Adrenal gland (tissue), 12 donors: ENCODE data around the gene TFAP2E. TPM values are rescaled to one million over a fixed set of nuclear protein-coding genes. Genes with fewer than 3 reads are reported as not detected.

ENCODE experiments used
- DNase-seq, 7 donors: peaks; one replicate each; pipeline ENCODE4 v3.0.0-alpha.2; 2019 to 2020
- H3K27ac ChIP-seq, 5 donors: fragments of 200-600 bp; sonication (generic) in 4 of 5; 1 replicate in 3 of 5; 2 replicates in 2 of 5; pipeline versions ENCODE4 v1.5.1 to v1.8.0; 2016 to 2020; ENCODE audit warnings: mild to moderate bottlenecking in 1 of 5
- H3K27me3 ChIP-seq: fragments of 200-600 bp; 2 replicates; pipeline ENCODE4 v1.8.0; 2021
- H3K36me3 ChIP-seq, 2 donors: fragments of 200-600 bp; replicated peaks in 1 of 2; 1 replicate in 1 of 2; 2 replicates in 1 of 2; pipeline versions ENCODE4 v1.5.1 to v1.8.0; 2018 to 2022
- H3K4me1 ChIP-seq, 2 donors: fragments of 200-600 bp; replicated peaks in 1 of 2; 1 replicate in 1 of 2; 2 replicates in 1 of 2; pipeline versions ENCODE4 v1.5.1 to v1.8.0; 2018 to 2021
- H3K4me3 ChIP-seq, 4 donors: fragments of 200-600 bp; sonication (generic) in 3 of 4; one replicate each; pipeline ENCODE4 v1.5.1; 2016 to 2018
- H3K9me3 ChIP-seq, 3 donors: fragments of 200-600 bp; sonication (generic) in 1 of 3; replicated peaks in 1 of 3; 1 replicate in 2 of 3; 2 replicates in 1 of 3; pipeline versions ENCODE4 v1.5.1 to v1.8.0; 2016 to 2021
- CTCF ChIP-seq, 6 experiments: fragments of 450-650 bp in 4 of 6; fragments of 200-600 bp in 2 of 6; sonication (generic) in 1 of 6; IDR thresholded peaks; 1 replicate in 5 of 6; 2 replicates in 1 of 6; pipeline versions ENCODE4 v1.5.1 to v1.8.0; 2016 to 2021; ENCODE audit warnings: antibody characterized with exemption in 6 of 6, mild to moderate bottlenecking in 2 of 6, moderate library complexity in 1 of 6
- POLR2A ChIP-seq, 2 donors: fragments of 450-650 bp; IDR thresholded peaks; one replicate each; pipeline ENCODE4 v1.6.1; 2017; ENCODE audit warnings: antibody characterized with exemption in 2 of 2, mild to moderate bottlenecking in 2 of 2, moderate library complexity in 1 of 2
- WGBS, 4 donors: extraction: QIAGEN DNeasy Blood & Tissue Kit in 2 of 4; methylation state at CpG; one replicate each; pipeline versions ENCODE4 v1.1.5 to v1.1.7; 2013 to 2017; 5-methylcytosine and 5-hydroxymethylcytosine counted together
- intact Hi-C, 2 donors: fragments of 100-400 bp; cut with DNase I; formaldehyde crosslinking; loops; one replicate each; pipeline versions ENCODE4 v1.14.1 to v1.15.0; 2022 to 2023
- polyA plus RNA-seq, 3 donors: library from polyadenylated mRNA; stranded (reverse); fragments of 200-250 nt in 2 of 3; fragments of 350-450 nt in 1 of 3; fragmentation: Illumina TruSeq in 1 of 3; extraction: RNeasy Lipid Tissue Mini Kit (QIAGEN cat#74804) in 1 of 3; gene quantifications; one replicate each; pipeline ENCODE4 v1.2.3, GENCODE V29; 2013 to 2014
- total RNA-seq, 9 donors: library from RNA; depleted of rRNA in 4 of 9; stranded (reverse); fragments of >200 nt in 4 of 9; fragments of 120-200 nt in 1 of 9; fragmentation: NEBNext Ultra II Directional in 1 of 9; extraction: Animal tissue kit (Norgen Biotek cat#: 25700) in 1 of 9; gene quantifications; one replicate each; pipeline versions ENCODE4 v1.1.0 to v1.2.4, GENCODE V29; 2013 to 2023
- donor health status: healthy with polysubstance abuse.
- donor health status: Bipolar disorder and iron deficiency.
- donor health status: DM: yes; HTN: yes; CAD: no.
- donor health status: DM: no; HTN: no; CAD: no.
- donor health status: DM: no; HTN: no; CAD: no.
- donor health status: DM: yes; HTN: yes; CAD: no.

Gene TFAP2E
- total and polyA plus RNA-seq, 12 donors, result 0.21 to 2.1 (median 0.53) TPM; not detected in 4

GRCh38 chr1:35586808-35587207 lies 13.7 kb downstream of the TFAP2E start:
- H3K4me1 ChIP-seq, result no peaks in the 10 kb centered on the region
- no peaks in the 10 kb centered on the region for H3K36me3 ChIP-seq
- no peak overlapping the region for H3K27ac ChIP-seq
- no peaks in the 10 kb centered on the region for H3K9me3 ChIP-seq
- intact Hi-C loops, result no loop called here
- no peak overlapping the region for H3K4me3 ChIP-seq
- no peak for DNase-seq
- WGBS, 4 donors, result 87 to 93% (median 91%) methylated on average over 7 of the region's 7 CpGs
- no peak for TF ChIP-seq CTCF (IDR thresholded peaks at IDR 0.05)
- no peak for TF ChIP-seq POLR2A (IDR thresholded peaks at IDR 0.05)
- H3K27me3 ChIP-seq, result no peaks in the 10 kb centered on the region

- intact Hi-C loops, result no loop called here
- Histone ChIP-seq H3K9me3 (no peaks in the 10 kb centered on the region), H3K36me3 (no peaks in the 10 kb centered on the region), H3K4me3 (no peak overlapping the region), H3K27ac (no peak overlapping the region), H3K27me3 (no peaks in the 10 kb centered on the region), H3K4me1 (no peaks in the 10 kb centered on the region)
- DNase-seq, result no peak
- 81 to 95% (median 84%) methylated on average over 5 to 6 of the region's 6 CpGs for WGBS, 4 donors
- TF ChIP-seq POLR2A (IDR thresholded peaks at IDR 0.05) (no peak), CTCF (IDR thresholded peaks at IDR 0.05) (no peak)
Measured at GRCh38 chr1:35587736-35588135, 14.6 kb downstream of the TFAP2E start.

- WGBS, 4 donors, result 78 to 88% (median 85%) methylated on average over 21 of the region's 21 CpGs
- Histone ChIP-seq H3K36me3 (no peaks in the 10 kb centered on the region), H3K27ac (no peak overlapping the region), H3K9me3 (no peaks in the 10 kb centered on the region), H3K4me1 (no peaks in the 10 kb centered on the region), H3K4me3 (no peak overlapping the region), H3K27me3 (no peaks in the 10 kb centered on the region)
- no peak for TF ChIP-seq CTCF (IDR thresholded peaks at IDR 0.05)
- intact Hi-C loops, result no loop called here
- no peak for DNase-seq
Measured at GRCh38 chr1:35588197-35588910, 15.2 kb downstream of the TFAP2E start.

GRCh38 chr1:35589516-35590427 lies 16.7 kb downstream of the TFAP2E start:
- TF ChIP-seq CTCF (IDR thresholded peaks at IDR 0.05) (no peak), POLR2A (IDR thresholded peaks at IDR 0.05) (no peak)
- DNase-seq, result peak in 1 of 7 donors; percentile 18
- intact Hi-C loops, result no loop called here

More at GRCh38 chr1:35589516-35590427, 16.7 kb downstream of the TFAP2E start:
- Histone ChIP-seq H3K27me3 (no peaks in the 10 kb centered on the region), H3K4me3 (no peak overlapping the region), H3K9me3 (no peaks in the 10 kb centered on the region), H3K36me3 (no peaks in the 10 kb centered on the region), H3K4me1 (no peaks in the 10 kb centered on the region), H3K27ac (no peak overlapping the region)
- WGBS, 4 donors, result 96 to 97% (median 96%) methylated on average over 14 to 15 of the region's 15 CpGs
